ENCODE measurements around the gene FHIT. TPM values are rescaled to one million over a fixed set of nuclear protein-coding genes. Genes with fewer than 3 reads are reported as not detected.

Gene FHIT
- polyA plus RNA-seq, 1 of the 3 experiments (the other 2 are of a cell fraction): 0.41 TPM

DNA sequence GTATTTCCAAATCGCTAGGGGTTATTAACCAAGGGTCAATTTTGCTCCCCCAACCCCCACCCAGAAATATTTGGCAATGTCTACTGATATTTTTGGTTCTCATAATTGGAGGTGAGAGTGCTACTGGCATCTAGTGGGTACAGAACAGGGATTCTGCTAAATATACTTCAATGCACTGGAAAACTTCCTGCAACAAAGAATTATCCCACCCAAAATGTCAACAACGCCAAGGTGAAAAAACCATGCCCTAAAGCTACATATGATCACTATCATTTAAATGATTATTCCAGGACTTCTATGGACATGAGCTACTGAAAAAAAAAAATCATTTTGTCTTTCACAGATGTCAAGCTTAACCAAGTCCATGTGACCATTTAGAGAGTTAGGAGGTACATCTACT lies 867.9 kb downstream of the FHIT start:
- Histone ChIP-seq H3K27me3 (ENCODE audit: insufficient read depth) (no peaks in the 10 kb centered on the region), H3K4me3 (ENCODE audit: low read depth in 2 of 2, low read length in 1 of 2) (no peak overlapping the region), H3K27ac (ENCODE audit: low read depth in 2 of 2, low read length in 1 of 2) (no peak overlapping the region), H3K36me3 (replicated peaks in 1 of 2; ENCODE audit: control insufficient read depth in 1 of 2, insufficient read depth in 2 of 2, low read length in 1 of 2) (no peaks in the 10 kb centered on the region), H3K9ac (no peak overlapping the region), H4K20me1 (ENCODE audit: insufficient read depth) (no peaks in the 10 kb centered on the region), H3K4me2 (no peak overlapping the region), H3K4me1 (ENCODE audit: control insufficient read depth in 1 of 2, insufficient read depth in 2 of 2, low read depth in 1 of 2, low read length in 1 of 2) (no peaks in the 10 kb centered on the region), H3K9me2 (no peaks in the 10 kb centered on the region), H3F3A (replicated peaks; ENCODE audit: insufficient read depth) (no peaks in the 10 kb centered on the region), H3K9me3 (no peaks in the 10 kb centered on the region), H2AFZ (ENCODE audit: low read depth) (no peak overlapping the region), H3K79me2 (ENCODE audit: insufficient read depth) (no peaks in the 10 kb centered on the region)
- TF ChIP-seq MEF2A (IDR thresholded peaks at IDR 0.05; ENCODE audit: borderline replicate concordance, low read depth): no peak
- no peak for TF ChIP-seq EP300 (IDR thresholded peaks at IDR 0.05; ENCODE audit: borderline replicate concordance in 1 of 2, low read depth in 1 of 2, low read length in 1 of 2)
- TF ChIP-seq, protein P1, sequence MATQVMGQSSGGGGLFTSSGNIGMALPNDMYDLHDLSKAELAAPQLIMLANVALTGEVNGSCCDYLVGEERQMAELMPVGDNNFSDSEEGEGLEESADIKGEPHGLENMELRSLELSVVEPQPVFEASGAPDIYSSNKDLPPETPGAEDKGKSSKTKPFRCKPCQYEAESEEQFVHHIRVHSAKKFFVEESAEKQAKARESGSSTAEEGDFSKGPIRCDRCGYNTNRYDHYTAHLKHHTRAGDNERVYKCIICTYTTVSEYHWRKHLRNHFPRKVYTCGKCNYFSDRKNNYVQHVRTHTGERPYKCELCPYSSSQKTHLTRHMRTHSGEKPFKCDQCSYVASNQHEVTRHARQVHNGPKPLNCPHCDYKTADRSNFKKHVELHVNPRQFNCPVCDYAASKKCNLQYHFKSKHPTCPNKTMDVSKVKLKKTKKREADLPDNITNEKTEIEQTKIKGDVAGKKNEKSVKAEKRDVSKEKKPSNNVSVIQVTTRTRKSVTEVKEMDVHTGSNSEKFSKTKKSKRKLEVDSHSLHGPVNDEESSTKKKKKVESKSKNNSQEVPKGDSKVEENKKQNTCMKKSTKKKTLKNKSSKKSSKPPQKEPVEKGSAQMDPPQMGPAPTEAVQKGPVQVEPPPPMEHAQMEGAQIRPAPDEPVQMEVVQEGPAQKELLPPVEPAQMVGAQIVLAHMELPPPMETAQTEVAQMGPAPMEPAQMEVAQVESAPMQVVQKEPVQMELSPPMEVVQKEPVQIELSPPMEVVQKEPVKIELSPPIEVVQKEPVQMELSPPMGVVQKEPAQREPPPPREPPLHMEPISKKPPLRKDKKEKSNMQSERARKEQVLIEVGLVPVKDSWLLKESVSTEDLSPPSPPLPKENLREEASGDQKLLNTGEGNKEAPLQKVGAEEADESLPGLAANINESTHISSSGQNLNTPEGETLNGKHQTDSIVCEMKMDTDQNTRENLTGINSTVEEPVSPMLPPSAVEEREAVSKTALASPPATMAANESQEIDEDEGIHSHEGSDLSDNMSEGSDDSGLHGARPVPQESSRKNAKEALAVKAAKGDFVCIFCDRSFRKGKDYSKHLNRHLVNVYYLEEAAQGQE (IDR thresholded peaks at IDR 0.05; ENCODE audit: low read depth, low read length): no peak
- no peak for TF ChIP-seq PBX3 (IDR thresholded peaks at IDR 0.05)
- TF ChIP-seq POLR2AphosphoS5 (IDR thresholded peaks at IDR 0.05; ENCODE audit: low read depth, low read length): no peak
- TF ChIP-seq CTCF (IDR thresholded peaks at IDR 0.05): no peak
- no peak for TF ChIP-seq EZH2phosphoT487 (IDR thresholded peaks at IDR 0.05; ENCODE audit: borderline replicate concordance, low read depth)
- TF ChIP-seq, protein P2, sequence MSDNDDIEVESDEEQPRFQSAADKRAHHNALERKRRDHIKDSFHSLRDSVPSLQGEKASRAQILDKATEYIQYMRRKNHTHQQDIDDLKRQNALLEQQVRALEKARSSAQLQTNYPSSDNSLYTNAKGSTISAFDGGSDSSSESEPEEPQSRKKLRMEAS (IDR thresholded peaks at IDR 0.05; ENCODE audit: low read depth): no peak
- TF ChIP-seq, protein P3, sequence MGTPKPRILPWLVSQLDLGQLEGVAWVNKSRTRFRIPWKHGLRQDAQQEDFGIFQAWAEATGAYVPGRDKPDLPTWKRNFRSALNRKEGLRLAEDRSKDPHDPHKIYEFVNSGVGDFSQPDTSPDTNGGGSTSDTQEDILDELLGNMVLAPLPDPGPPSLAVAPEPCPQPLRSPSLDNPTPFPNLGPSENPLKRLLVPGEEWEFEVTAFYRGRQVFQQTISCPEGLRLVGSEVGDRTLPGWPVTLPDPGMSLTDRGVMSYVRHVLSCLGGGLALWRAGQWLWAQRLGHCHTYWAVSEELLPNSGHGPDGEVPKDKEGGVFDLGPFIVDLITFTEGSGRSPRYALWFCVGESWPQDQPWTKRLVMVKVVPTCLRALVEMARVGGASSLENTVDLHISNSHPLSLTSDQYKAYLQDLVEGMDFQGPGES (IDR thresholded peaks at IDR 0.05; ENCODE audit: low read depth, low read length): no peak
- no peak for TF ChIP-seq TAF1 (IDR thresholded peaks at IDR 0.05; ENCODE audit: borderline replicate concordance, low read depth, low read length)
- TF ChIP-seq YY1 (IDR thresholded peaks at IDR 0.05; ENCODE audit: low read depth): no peak
- TF ChIP-seq MXI1 (IDR thresholded peaks at IDR 0.05; ENCODE audit: low read depth, low read length): no peak
- no peak for TF ChIP-seq USF2 (IDR thresholded peaks at IDR 0.05; ENCODE audit: borderline replicate concordance, low read depth, low read length)
- no peak for TF ChIP-seq USF1 (IDR thresholded peaks at IDR 0.05; ENCODE audit: borderline replicate concordance, low read depth)
- TF ChIP-seq FOXM1 (IDR thresholded peaks at IDR 0.05; ENCODE audit: low read depth): no peak
- TF ChIP-seq GATA2 (CRISPR knock-in tag; IDR thresholded peaks at IDR 0.05): no peak
- TF ChIP-seq CHD2 (IDR thresholded peaks at IDR 0.05; ENCODE audit: low read length, partially characterized antibody): no peak
- TF ChIP-seq SIN3A (IDR thresholded peaks at IDR 0.05; ENCODE audit: borderline replicate concordance, low read depth, low read length): no peak
- TF ChIP-seq TCF12 (IDR thresholded peaks at IDR 0.05): no peak
- WGBS (ENCODE audit: low lambda C conversion rate): 38% methylated on average over 2 of the region's 2 CpGs
- POLR2A ChIA-PET: no interaction called here
- CTCF ChIA-PET: interaction anchor here (0.9 kb wide), 1 partner anchor 13 kb away, joined by 4 read pairs; no protein-coding TSS in a partner anchor
- no peak for DNase-seq
